HepG2 (cell line): Measurements from ENCODE around the gene CTSZ. TPM values are rescaled to one million over a fixed set of nuclear protein-coding genes. Genes with fewer than 3 reads are reported as not detected.

Source experiments
- GLI4 ChIP-seq: sonication (generic); formaldehyde crosslinking; IDR thresholded peaks from 2 replicates; pipeline ENCODE4 v1.5.1; 2020; ENCODE audit warnings: missing genetic modification reagents, mild to moderate bottlenecking, moderate library complexity, borderline replicate concordance
- KAT7 ChIP-seq: IDR thresholded peaks from 2 replicates; pipeline ENCODE4 v1.6.1; 2018; ENCODE audit warnings: borderline replicate concordance, missing compliant biosample characterization
- NKX3-1 ChIP-seq: sonication (generic); formaldehyde crosslinking; IDR thresholded peaks from 2 replicates; pipeline ENCODE4 v1.5.0; 2020; ENCODE audit warnings: missing genetic modification reagents
- PHF8 ChIP-seq: sonication (generic); formaldehyde crosslinking; IDR thresholded peaks from 2 replicates; pipeline ENCODE4 v1.5.0; 2020; ENCODE audit warnings: missing genetic modification reagents
- PTBP1 ChIP-seq: fragments of 200-400 bp; formaldehyde crosslinking; IDR thresholded peaks from 2 replicates; pipeline ENCODE4 v1.6.1; 2018; ENCODE audit warnings: low read length, low read depth; ENCODE audit not compliant: poor library complexity, severe bottlenecking
- TERF1 ChIP-seq: sonication (generic); formaldehyde crosslinking; IDR thresholded peaks from 2 replicates; pipeline ENCODE4 v1.8.0; 2022; ENCODE audit warnings: mild to moderate bottlenecking, missing genetic modification reagents, moderate library complexity
- ZC3H13 ChIP-seq: sonication (generic); formaldehyde crosslinking; IDR thresholded peaks from 2 replicates; pipeline ENCODE4 v1.8.1; 2023; ENCODE audit warnings: mild to moderate bottlenecking, missing genetic modification reagents, moderate library complexity
- ZFP82 ChIP-seq: sonication (generic); formaldehyde crosslinking; IDR thresholded peaks from 2 replicates; pipeline ENCODE4 v1.5.1; 2020; ENCODE audit warnings: mild to moderate bottlenecking, missing genetic modification reagents, borderline replicate concordance
- ZNF318 ChIP-seq: sonication (generic); formaldehyde crosslinking; IDR thresholded peaks from 2 replicates; pipeline ENCODE4 v1.4.0; 2020; ENCODE audit warnings: mild to moderate bottlenecking, missing genetic modification reagents
- ZNF546 ChIP-seq: sonication (generic); formaldehyde crosslinking; conservative IDR thresholded peaks from 2 replicates; pipeline ENCODE4 v1.8.1; 2023; ENCODE audit warnings: mild to moderate bottlenecking, missing genetic modification reagents
- polyA plus RNA-seq, 8 experiments: library from polyadenylated mRNA; depleted of rRNA in 3 of 8; stranded (reverse) in 7 of 8; unstranded in 1 of 8; fragments of >200 nt; fragmentation: Illumina TruSeq in 4 of 8; extraction: Trizol in 4 of 8; gene quantifications; 2 replicates each; pipeline versions ENCODE4 v1.2.1 to v1.2.3, GENCODE V29; 2011 to 2016; ENCODE audit warnings: low read depth in 4 of 8, missing spikeins in 1 of 8, mixed read lengths in 1 of 8; ENCODE audit not compliant: insufficient read depth in 1 of 8
- total RNA-seq, 5 experiments: library from RNA; depleted of rRNA; stranded (reverse); fragments of >200 nt; fragmentation: Illumina TruSeq; extraction: Trizol; gene quantifications; 2 replicates each; pipeline ENCODE4 v1.2.3, GENCODE V29; 2016; ENCODE audit warnings: low read depth in 1 of 5
- TF ChIP-seq, protein P1 (sequence below): sonication (generic); formaldehyde crosslinking; IDR thresholded peaks from 2 replicates; pipeline ENCODE4 v1.5.0; 2020; ENCODE audit warnings: mild to moderate bottlenecking, missing genetic modification reagents
- TF ChIP-seq, protein P2 (sequence below): sonication (generic); formaldehyde crosslinking; IDR thresholded peaks from 2 replicates; pipeline ENCODE4 v1.5.0; 2020; ENCODE audit warnings: mild to moderate bottlenecking, missing genetic modification reagents, borderline replicate concordance

CTSZ gene
- total and polyA plus RNA-seq, 2 of the 13 experiments (the other 11 are each of a cell fraction or from before 2014, with no cell fraction given) = 0.33 TPM; not detected in 1

DNA sequence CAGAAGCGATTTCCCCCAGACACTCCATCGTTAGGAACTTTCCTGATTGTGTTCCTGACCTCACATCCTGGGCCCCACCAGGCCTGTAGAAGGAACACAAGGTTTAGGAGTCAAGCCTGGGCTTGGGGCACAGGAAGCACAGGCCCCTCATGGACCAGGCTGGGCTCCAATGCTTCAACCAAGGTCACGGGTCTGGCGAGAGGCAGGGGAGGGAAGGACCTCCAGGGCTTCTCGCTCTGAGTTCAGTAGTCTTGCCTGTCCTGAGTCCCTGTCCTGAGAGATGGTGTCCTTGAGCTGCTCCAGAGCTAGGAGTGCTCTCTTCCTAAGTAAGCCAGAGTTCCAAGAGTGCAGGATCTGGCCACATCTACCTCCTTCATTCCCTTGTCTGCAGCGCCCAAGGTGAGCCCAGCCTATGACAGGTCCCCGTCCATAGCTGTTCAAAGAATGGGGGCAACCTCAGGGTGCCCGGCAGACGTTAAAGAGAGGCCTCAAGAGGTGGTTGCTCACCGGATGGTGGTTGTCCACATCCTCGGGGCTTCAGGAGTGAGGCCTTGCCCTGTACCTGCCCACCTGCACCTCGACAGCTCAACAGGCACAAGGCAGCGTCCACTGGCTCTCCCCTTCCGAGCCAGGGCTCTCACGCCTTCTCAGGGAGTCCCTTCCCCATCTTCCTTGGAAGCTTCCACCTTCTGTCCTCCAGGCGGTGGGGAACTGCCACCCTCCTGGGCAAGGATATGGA is 10.6 kb upstream of the CTSZ start (continued):
- TF ChIP-seq TERF1 (CRISPR knock-in tag) (no peak), ZNF546 (0 out of 2 replicates have a peak, but pooled peaks have one; percentile 22), KAT7 (no peak), ZNF318 (CRISPR knock-in tag) (no peak), ZC3H13 (CRISPR knock-in tag) (0 out of 2 replicates have a peak, but pooled peaks have one; percentile 29), PTBP1 (no peak), GLI4 (CRISPR knock-in tag) (0 out of 2 replicates have a peak, but pooled peaks have one; percentile 31), PHF8 (CRISPR knock-in tag) (no peak), ZFP82 (no peak), NKX3-1 (CRISPR knock-in tag) (no peak)
- TF ChIP-seq, protein P1, sequence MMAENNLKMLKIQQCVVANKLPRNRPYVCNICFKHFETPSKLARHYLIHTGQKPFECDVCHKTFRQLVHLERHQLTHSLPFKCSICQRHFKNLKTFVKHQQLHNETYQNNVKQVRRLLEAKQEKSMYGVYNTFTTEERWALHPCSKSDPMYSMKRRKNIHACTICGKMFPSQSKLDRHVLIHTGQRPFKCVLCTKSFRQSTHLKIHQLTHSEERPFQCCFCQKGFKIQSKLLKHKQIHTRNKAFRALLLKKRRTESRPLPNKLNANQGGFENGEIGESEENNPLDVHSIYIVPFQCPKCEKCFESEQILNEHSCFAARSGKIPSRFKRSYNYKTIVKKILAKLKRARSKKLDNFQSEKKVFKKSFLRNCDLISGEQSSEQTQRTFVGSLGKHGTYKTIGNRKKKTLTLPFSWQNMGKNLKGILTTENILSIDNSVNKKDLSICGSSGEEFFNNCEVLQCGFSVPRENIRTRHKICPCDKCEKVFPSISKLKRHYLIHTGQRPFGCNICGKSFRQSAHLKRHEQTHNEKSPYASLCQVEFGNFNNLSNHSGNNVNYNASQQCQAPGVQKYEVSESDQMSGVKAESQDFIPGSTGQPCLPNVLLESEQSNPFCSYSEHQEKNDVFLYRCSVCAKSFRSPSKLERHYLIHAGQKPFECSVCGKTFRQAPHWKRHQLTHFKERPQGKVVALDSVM (CRISPR knock-in tag) = no peak
- TF ChIP-seq, protein P2, sequence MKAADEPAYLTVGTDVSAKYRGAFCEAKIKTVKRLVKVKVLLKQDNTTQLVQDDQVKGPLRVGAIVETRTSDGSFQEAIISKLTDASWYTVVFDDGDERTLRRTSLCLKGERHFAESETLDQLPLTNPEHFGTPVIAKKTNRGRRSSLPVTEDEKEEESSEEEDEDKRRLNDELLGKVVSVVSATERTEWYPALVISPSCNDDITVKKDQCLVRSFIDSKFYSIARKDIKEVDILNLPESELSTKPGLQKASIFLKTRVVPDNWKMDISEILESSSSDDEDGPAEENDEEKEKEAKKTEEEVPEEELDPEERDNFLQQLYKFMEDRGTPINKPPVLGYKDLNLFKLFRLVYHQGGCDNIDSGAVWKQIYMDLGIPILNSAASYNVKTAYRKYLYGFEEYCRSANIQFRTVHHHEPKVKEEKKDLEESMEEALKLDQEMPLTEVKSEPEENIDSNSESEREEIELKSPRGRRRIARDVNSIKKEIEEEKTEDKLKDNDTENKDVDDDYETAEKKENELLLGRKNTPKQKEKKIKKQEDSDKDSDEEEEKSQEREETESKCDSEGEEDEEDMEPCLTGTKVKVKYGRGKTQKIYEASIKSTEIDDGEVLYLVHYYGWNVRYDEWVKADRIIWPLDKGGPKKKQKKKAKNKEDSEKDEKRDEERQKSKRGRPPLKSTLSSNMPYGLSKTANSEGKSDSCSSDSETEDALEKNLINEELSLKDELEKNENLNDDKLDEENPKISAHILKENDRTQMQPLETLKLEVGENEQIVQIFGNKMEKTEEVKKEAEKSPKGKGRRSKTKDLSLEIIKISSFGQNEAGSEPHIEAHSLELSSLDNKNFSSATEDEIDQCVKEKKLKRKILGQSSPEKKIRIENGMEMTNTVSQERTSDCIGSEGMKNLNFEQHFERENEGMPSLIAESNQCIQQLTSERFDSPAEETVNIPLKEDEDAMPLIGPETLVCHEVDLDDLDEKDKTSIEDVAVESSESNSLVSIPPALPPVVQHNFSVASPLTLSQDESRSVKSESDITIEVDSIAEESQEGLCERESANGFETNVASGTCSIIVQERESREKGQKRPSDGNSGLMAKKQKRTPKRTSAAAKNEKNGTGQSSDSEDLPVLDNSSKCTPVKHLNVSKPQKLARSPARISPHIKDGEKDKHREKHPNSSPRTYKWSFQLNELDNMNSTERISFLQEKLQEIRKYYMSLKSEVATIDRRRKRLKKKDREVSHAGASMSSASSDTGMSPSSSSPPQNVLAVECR (CRISPR knock-in tag) = no peak
